NCI-H2029 treated with DMSO at 0.1 percent for 48 hours (cell line): ENCODE measurements around the gene GDF2.

ENCODE experiments used
- DNase-seq: peaks from one replicate; lab custom pipeline; 2025; lab: John Stamatoyannopoulos, UW

GDF2 gene

DNA sequence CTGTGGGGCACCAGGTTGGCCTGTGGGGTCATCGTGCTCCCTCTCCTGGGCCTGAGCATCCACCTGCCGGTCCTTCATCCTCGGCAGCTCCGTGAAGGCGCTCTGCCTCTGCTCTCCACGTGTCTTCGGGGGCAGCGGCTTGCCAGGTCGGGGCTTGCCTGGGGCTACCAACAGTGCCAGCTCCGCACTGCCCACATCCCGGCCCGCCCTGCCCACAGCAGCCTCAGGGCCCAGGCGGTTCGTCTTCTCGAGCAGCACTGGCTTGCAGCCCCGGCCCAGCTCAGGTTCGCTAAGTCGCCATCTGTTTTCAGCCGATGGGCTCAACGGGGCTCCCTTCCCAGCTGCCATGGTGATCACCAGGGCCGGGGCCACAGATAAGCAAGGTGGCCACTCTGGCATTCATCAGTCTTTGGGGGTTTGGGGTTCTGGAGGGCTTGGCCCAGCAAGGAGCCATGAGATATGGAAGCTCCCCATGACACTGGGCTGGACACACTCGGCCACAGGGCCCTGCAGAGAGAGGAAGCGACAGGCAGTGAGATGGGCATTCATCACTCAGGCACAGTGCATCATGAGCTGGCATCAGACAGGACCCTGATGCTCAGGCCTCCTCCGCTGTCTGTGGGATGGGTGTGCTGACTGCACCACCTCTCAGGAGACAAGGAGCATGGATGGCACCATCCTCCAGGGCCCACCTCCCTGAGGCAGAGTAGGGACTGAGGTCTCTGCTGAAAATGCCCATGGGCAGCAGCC lies 46.4 kb downstream of the GDF2 start:
- DNase-seq: no peak

GRCh38 chr10:47369251-47369894 lies 47.1 kb downstream of the GDF2 start:
- DNase-seq: no peak

DNA sequence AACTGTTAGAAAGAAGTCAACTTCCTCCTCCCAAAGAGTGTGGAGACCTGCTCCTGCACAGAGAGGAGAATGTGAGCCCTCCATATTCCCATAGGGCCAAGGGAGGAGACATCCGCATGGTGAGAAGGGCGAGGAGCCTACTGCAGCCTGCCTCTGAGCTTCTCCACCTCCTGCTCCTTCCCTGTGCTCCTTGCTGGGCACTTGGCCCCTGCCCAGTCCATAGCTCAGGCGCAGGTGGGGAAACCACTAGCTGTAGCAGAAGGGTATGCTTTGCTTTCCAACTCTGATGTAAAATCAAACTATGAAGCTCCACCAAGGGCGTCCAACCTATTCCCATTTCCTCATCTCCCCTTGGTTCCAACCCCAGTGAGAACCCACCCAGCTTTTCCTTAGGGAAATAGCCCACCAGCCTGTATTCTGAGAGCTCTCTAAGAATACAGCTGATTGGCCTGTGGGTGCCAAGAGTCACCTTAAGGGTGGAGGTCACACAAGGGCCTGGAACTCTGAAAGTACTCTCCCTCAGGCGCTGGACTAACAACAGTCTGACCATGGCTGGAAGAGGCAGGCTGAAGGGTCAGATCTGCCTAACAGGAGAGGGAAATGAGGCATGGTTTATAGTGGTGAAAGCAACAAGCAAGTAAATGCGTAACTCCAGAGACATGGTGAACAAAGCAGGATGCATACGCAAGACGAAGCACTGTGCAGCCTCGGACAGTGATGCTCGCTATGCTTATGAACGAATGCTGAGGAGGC lies 47.9 kb downstream of the GDF2 start:
- DNase-seq: no peak

DNA sequence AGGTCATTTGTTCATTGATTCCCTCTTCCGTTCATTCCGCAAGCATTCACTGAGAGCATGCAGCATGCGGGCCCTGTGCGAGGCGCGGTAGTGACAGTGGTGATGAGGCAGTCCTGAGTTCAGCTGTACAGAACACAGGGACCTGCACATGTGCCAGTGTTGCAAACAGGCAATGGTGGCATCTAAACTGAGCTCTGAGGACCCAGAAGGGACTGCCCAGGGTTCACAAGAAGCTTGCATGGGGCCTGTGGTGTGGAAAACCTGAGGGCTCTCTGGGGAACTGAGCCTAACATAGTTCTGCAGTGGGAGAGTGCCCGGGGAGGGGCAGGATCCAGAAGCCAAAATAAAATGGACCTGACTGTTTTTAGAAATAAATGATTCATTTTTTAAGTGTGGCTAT lies 48.6 kb downstream of the GDF2 start:
- DNase-seq: no peak

- DNase-seq: no peak
Observed at GRCh38 chr10:47371629-47372485, 49.6 kb downstream of the GDF2 start.

DNA sequence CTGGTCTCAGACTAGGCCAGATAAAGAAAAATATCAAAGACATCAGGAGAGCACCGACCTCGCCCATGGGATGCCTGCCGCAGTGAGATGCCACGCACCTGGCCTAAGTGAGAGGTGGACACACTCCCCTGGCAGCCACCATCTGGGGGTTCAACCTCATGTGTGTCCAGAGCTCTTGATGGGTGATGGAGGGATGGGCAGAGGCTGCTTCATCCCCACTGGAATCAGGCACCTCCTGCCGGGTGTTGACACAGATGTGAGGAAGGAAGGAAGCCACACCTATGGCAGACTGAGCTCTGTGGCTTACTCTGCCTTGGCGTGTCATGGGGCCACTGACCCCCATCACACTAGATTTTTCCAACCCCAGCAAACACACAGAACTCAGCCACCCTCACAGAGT lies 50.5 kb downstream of the GDF2 start:
- no peak for DNase-seq

- no peak for DNase-seq
Observed at GRCh38 chr10:47374611-47375536, 52.6 kb downstream of the GDF2 start.

- DNase-seq: no peak
Observed at GRCh38 chr10:47376522-47377220, 54.4 kb downstream of the GDF2 start.
